Duodenal mucosa (tissue), 2 donors: ENCODE measurements around the gene GABRG3.

ENCODE experiments used
- H3K27ac ChIP-seq: one replicate; pipeline ENCODE4 v1.7.0; 2013; ENCODE audit warnings: low read depth, low read length
- H3K27me3 ChIP-seq, 2 donors: one replicate each; pipeline ENCODE4 v1.7.0; 2013; ENCODE audit warnings: low read length in 2 of 2, control low read depth in 1 of 2; ENCODE audit not compliant: insufficient read depth in 2 of 2, control insufficient read depth in 1 of 2
- H3K36me3 ChIP-seq, 2 donors: one replicate each; pipeline ENCODE4 v1.7.0; 2013; ENCODE audit warnings: low read length in 2 of 2, control low read depth in 1 of 2; ENCODE audit not compliant: insufficient read depth in 2 of 2, control insufficient read depth in 1 of 2
- H3K4me1 ChIP-seq, 2 donors: one replicate each; pipeline ENCODE4 v1.7.0; 2013; ENCODE audit warnings: low read length in 2 of 2, control low read depth in 1 of 2; ENCODE audit not compliant: insufficient read depth in 2 of 2, control insufficient read depth in 1 of 2
- H3K4me3 ChIP-seq, 2 donors: one replicate each; pipeline ENCODE4 v1.7.0; 2013; ENCODE audit warnings: low read length in 2 of 2, low read depth in 1 of 2
- H3K9ac ChIP-seq, 2 donors: one replicate each; pipeline ENCODE4 v1.7.0; 2013; ENCODE audit warnings: low read length in 2 of 2, low read depth in 1 of 2
- H3K9me3 ChIP-seq, 2 donors: one replicate each; pipeline ENCODE4 v1.7.0; 2013; ENCODE audit warnings: low read length in 2 of 2, control low read depth in 1 of 2; ENCODE audit not compliant: control insufficient read depth in 1 of 2

GABRG3 gene

DNA sequence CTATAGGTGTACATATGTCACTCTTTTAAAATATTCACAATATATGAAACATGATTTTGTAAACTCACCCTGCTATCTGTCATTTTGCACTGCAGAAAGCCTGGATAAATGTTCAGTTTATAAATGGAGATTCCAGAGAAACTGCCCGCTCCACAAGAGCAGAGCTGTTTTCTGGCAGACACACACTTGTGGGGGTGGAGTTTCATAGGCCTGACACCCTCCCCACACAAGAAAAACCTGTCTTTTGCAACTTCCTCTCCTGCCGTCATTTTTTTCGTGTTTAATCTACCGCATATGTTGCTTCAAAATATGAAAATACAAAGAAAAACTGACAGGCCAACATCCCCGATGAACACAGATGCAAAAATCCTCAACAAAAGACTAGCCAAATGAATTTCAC is 479.0 kb downstream of the GABRG3 start:
- Histone ChIP-seq H3K4me1 (no peaks in the 10 kb centered on the region), H3K9ac (no peak overlapping the region), H3K27me3 (no peaks in the 10 kb centered on the region), H3K9me3 (peaks cover 15 to 18% of the 10 kb centered on the region in 2 donors), H3K4me3 (no peak overlapping the region), H3K27ac (no peak overlapping the region), H3K36me3 (no peaks in the 10 kb centered on the region)

DNA sequence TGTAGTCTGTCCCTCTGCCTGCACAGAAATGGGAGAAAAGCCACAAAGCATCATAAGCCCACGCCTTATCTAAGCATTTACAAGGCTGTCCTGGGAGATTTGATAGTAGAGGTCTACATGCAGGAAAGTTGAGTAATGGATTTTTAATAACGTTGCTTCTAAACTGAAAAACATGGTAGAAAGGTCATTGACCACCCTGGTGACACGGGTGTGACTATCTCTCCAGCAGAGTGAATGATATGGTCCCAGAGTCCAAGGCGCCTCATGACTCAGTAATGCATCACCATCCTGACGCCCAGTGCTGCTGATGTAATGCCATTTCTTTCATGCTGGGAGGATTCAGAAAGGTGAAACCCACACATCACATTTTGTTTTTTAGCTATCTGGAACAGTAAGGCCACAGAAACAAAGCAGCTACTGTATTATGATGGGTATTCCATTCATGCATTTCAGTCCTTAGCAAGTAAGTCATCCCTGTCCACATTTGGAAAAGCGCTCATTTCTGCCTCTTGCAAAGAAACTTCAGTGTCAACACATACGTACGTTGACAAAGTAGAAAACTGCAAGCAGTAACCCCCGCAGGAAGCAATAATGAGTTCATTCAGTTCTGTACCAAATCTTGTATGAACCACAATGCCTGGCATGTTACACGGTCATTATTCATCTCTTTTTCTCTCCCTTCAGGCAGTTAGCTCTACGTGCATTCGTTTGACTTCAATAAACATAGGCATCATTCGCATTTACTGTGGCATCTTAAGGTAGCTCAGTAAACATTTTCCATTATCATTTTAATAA is 483.5 kb downstream of the GABRG3 start:
- H3K4me3 ChIP-seq, result no peak overlapping the region
- H3K9ac ChIP-seq, result no peak overlapping the region
- H3K27ac ChIP-seq, result no peak overlapping the region

DNA sequence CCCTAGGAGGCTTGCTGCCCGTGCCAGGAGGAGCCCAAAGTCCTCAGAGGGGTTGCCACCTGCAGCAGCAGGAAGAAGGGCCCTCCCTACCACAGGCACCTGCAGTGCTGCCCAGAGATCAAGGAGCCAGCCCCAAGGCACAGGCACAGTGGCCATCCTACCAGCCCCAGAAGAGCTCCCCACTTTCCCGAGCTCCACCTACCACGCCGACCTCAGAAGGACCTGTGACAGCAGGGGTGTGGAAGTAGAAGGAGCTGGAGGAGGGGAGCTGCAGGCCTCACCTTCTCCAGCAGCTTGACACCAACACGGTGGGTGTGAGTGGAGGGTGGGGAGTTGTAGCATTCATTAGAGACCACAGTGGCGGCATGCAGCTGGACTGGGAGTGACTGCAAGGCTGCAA is 485.8 kb downstream of the GABRG3 start:
- Histone ChIP-seq H3K27ac (no peak overlapping the region), H3K36me3 (no peaks in the 10 kb centered on the region), H3K9ac (no peak overlapping the region), H3K27me3 (no peaks in the 10 kb centered on the region), H3K4me1 (no peaks in the 10 kb centered on the region), H3K9me3 (peaks cover 21 to 61% of the 10 kb centered on the region in 2 donors), H3K4me3 (no peak overlapping the region)

More for the DNA sequence above, 483.5 kb downstream of the GABRG3 start:
- no peaks in the 10 kb centered on the region for H3K36me3 ChIP-seq
- H3K9me3 ChIP-seq, result peaks cover 14 to 45% of the 10 kb centered on the region in 2 donors
- H3K27me3 ChIP-seq, result no peaks in the 10 kb centered on the region
- H3K4me1 ChIP-seq, result no peaks in the 10 kb centered on the region

DNA sequence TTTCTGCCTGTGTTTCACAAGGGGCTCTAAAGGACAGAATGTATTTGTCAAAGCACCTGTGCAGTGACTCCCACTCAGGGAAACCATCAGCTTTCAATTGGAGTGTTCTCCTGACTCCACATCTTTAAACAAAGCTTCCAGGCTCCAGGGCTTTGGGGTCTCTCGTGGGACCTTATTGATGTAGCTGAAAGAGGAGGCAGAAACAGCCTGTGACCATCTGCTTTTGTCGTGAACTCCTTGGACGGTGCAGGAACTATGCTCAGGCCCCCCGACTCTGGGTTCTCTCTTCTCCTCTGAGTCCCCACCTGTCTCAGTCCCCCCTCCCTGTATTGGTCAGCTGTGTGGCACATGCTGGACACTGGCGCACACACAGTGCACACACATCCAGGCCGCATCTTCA is 486.8 kb downstream of the GABRG3 start:
- Histone ChIP-seq H3K4me3 (no peak overlapping the region), H3K36me3 (no peaks in the 10 kb centered on the region), H3K4me1 (no peaks in the 10 kb centered on the region), H3K9me3 (peaks cover 24 to 59% of the 10 kb centered on the region in 2 donors), H3K9ac (no peak overlapping the region), H3K27me3 (no peaks in the 10 kb centered on the region), H3K27ac (no peak overlapping the region)

DNA sequence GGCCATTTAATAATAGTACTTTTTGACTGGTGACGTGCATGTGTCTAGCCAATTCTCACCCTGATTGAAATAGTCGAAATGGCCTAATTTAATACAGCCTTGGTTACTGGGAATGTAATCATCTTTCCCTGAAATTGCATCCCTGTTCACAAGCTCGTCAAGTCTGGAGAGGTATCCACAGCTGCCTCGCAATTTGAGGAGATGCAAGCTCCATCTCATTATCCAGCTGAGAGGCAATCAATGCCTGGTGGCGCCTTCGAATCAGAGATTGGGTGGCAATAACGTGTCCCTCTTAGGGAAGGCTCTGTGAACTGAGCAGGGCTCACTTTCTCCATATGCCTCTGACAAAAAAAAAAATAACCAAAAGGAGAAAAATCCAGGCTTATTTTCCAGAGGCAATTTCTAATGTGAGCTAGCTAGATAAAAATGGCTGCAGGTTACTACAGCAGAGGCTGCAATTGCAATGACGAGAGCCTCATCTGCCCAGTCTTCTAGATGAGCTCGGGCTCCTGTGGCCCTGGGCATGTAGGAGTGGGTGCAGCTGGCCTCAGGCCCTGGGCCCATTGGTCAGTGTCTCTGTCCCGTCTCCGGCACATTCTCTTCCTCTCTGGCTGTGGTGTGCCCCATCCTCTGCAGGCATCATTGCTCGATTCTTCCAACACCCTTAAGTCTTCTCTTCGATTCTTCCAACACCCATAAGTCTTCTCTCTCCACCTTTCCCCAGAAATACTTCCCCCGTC is 487.5 kb downstream of the GABRG3 start:
- H3K4me3 ChIP-seq, result no peak overlapping the region
- peaks cover 26 to 56% of the 10 kb centered on the region in 2 donors for H3K9me3 ChIP-seq
- no peak overlapping the region for H3K27ac ChIP-seq
- no peaks in the 10 kb centered on the region for H3K27me3 ChIP-seq
- no peaks in the 10 kb centered on the region for H3K4me1 ChIP-seq
- H3K36me3 ChIP-seq, result no peaks in the 10 kb centered on the region
- no peak overlapping the region for H3K9ac ChIP-seq

DNA sequence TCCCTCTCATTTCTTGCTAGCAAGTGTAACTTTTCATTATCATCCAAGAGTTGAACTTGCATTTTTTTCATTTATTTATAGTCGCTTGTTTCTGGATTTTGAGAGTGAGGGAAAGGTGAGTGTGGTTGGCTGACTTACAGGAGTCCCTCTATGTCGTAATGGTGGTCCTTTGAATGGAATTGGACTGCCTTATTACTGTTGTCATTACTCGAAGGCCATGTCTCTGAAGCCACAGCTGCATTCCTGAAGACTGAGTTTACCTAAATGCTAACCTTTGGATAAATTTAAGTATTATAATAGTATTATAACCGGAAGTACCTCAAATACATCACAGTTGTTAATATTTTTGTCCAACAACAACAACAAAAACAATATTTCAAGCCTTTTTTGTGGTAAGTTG is 488.9 kb downstream of the GABRG3 start:
- no peaks in the 10 kb centered on the region for H3K4me1 ChIP-seq
- no peaks in the 10 kb centered on the region for H3K27me3 ChIP-seq
- peaks cover 33 to 56% of the 10 kb centered on the region in 2 donors for H3K9me3 ChIP-seq
- no peak overlapping the region for H3K4me3 ChIP-seq
- no peaks in the 10 kb centered on the region for H3K36me3 ChIP-seq
- no peak overlapping the region for H3K27ac ChIP-seq
- H3K9ac ChIP-seq, result no peak overlapping the region

DNA sequence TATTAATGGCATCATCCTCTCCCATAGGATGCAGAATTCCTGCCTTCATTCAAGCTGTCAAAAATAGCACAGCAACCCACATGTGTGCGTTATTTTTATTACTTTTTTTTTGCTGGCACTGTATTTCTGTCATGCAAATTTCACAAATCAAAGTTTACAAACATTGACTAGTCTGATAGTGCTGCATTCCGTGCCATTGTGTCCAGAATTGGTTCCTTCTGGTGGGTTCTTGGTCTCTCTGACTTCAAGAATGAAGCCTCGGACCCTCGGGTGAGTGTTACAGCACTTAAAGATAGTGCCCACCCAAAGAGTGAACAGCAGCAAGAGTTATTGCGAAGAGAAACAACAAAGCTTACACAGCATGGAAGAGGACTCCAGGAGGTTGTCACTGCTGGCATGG is 490.2 kb downstream of the GABRG3 start:
- Histone ChIP-seq H3K9ac (no peak overlapping the region), H3K9me3 (peaks cover 27 to 51% of the 10 kb centered on the region in 2 donors), H3K36me3 (no peaks in the 10 kb centered on the region), H3K27ac (no peak overlapping the region), H3K27me3 (no peaks in the 10 kb centered on the region), H3K4me1 (no peaks in the 10 kb centered on the region), H3K4me3 (no peak overlapping the region)

DNA sequence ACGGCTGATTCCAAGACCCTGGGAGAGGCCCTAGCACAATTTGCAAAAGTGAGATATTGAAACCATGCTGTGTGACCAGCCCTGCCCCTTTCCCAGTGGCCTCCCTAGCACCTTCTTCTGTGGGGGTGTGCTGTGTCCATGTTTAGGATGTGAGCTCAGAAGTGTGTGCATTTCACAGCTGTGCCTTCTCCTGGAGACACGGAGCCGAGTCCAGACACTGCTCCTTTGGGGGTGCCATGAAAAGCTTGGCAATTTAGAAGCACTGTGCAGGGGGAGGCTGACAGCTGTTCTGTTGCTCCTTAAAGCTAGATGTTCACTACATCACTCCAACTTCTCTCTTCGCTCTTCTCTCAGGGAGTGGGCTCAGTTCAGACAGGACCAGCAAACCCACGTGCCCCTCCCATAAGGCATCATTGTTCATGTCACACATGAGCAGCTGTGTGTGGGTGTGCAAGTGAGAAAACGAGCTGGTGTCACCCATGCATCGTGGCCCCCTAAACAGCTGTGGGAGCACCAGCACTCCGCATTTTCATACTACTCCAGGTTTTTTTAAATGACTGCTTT is 492.6 kb downstream of the GABRG3 start:
- no peaks in the 10 kb centered on the region for H3K27me3 ChIP-seq
- no peaks in the 10 kb centered on the region for H3K36me3 ChIP-seq
- H3K4me3 ChIP-seq, result no peak overlapping the region
- H3K27ac ChIP-seq, result no peak overlapping the region
- no peak overlapping the region for H3K9ac ChIP-seq
- peaks cover 27 to 34% of the 10 kb centered on the region in 2 donors for H3K9me3 ChIP-seq
- H3K4me1 ChIP-seq, result no peaks in the 10 kb centered on the region

DNA sequence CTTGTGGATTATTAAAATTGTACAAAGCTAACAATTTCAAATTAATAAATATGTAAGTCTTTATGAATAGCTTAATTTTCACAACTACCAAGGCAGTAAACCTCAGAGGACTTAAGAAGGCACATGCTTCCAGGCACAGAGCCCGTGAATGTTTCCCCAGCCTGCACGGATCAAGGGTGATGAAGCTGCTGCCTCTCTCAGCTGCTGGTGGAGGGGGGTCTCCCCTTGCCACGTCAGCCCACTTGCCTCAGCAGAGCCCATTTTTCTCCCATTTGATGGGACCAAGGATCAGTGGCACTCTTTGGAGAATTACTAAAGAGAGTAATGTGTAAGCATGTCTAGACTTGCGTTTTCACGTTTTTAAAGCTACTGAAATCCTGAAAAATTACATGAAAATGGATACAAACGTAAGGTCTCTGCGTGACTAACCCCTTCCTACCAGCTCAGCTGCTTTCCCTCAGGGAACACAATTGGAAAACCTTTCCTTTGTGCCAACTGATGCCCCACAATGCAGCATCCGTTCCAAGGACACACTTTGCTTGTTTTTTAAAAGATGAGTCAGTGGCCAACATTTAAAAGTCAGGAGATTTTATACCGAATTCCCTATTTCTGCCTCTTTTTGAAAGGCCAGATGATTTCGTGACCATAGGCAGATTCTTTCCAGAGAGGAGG is 494.1 kb downstream of the GABRG3 start:
- no peak overlapping the region for H3K27ac ChIP-seq
- no peaks in the 10 kb centered on the region for H3K4me1 ChIP-seq
- no peaks in the 10 kb centered on the region for H3K36me3 ChIP-seq
- no peak overlapping the region for H3K9ac ChIP-seq
- no peak overlapping the region for H3K4me3 ChIP-seq
- peaks cover 20 to 23% of the 10 kb centered on the region in 2 donors for H3K9me3 ChIP-seq
- H3K27me3 ChIP-seq, result no peaks in the 10 kb centered on the region

DNA sequence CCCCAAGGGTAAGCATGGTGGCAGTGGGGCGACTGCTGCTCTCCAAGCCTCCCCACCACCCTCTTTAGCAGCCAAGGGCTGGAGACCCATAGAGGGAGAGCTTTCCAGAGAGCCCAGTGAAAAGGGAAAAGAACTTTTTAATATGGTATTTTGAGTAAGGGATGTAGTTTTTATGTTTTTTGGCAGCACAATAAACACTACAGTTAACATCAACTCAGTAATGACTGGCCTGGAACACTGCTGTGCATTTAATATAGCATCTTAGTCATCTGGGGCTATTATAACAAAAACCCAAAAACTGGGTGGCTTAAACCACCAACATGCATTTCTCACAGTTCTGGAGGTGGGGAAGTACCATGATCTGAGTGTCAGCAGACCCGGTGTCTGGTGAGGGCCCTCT is 495.8 kb downstream of the GABRG3 start:
- no peaks in the 10 kb centered on the region for H3K27me3 ChIP-seq
- H3K27ac ChIP-seq, result no peak overlapping the region
- no peak overlapping the region for H3K4me3 ChIP-seq
- H3K9ac ChIP-seq, result no peak overlapping the region
- H3K9me3 ChIP-seq, result peaks cover 11 to 17% of the 10 kb centered on the region in 2 donors
- H3K4me1 ChIP-seq, result no peaks in the 10 kb centered on the region
- no peaks in the 10 kb centered on the region for H3K36me3 ChIP-seq
